K562 (cell line): ENCODE measurements around the gene CSTPP1. TPM values are rescaled to one million over a fixed set of nuclear protein-coding genes. Genes with fewer than 3 reads are reported as not detected.
"Not testable (repeated sequence)": the region's sequence is repeated elsewhere in the genome, so short reads cannot be mapped to it uniquely, and the experiment has no call there.

ENCODE experiments used
- ATAC-seq: fragments of 200-7000 bp; cut with Tn5 transposase; 3 replicates; pipeline ENCODE4 v1.9.1; 2020; ENCODE audit warnings: moderate library complexity
- BruUV-seq: library from RNA; stranded (reverse); fragments of 400-500 nt; replicated peaks from 2 replicates; lab custom pipeline; 2021; lab: Mats Ljungman, UMichigan
- CTCF ChIA-PET: fragments of 300-600 bp; formaldehyde crosslinking; extraction: SDS; loops from one replicate; lab custom pipeline; 2021; ENCODE audit warnings: low intra/inter-chr PET ratio; lab: Yijun Ruan, JAX
- POLR2A ChIA-PET: fragments of 300-600, 350-650 bp; sonication (Branson Sonifier 250); formaldehyde crosslinking; extraction: SDS; loops from one replicate; lab custom pipeline; 2021; ENCODE audit warnings: antibody characterized with exemption, inconsistent platforms; lab: Yijun Ruan, JAX
- DNase-seq, 4 experiments: peaks; one replicate each; pipeline versions ENCODE4 v3.0.0 to v3.0.0-alpha.2; 2011 to 2018; ENCODE audit warnings: low spot score in 3 of 4, mixed read lengths in 3 of 4; ENCODE audit errors: extremely low read depth in 1 of 4
- FAIRE-seq: peaks from 2 replicates; lab custom pipeline; 2011; peaks lifted over from hg19 to GRCh38; lab: Jason Lieb, UNC
- H2AFZ ChIP-seq: 2 replicates; pipeline ENCODE4 v1.6.0; 2011; ENCODE audit warnings: low read depth, low read length, control low read depth, inconsistent platforms
- H3K27ac ChIP-seq: fragments of 200-600 bp; 3 replicates; pipeline ENCODE4 v1.8.0; 2011; ENCODE audit warnings: low read depth, mild to moderate bottlenecking, control low read depth, inconsistent platforms, low read length, moderate library complexity, mixed read lengths; ENCODE audit errors: extremely low read depth
- H3K27me3 ChIP-seq, 2 experiments: fragments of 300-600 bp in 1 of 2; 2 replicates in 1 of 2; 3 replicates in 1 of 2; pipeline versions ENCODE4 v1.6.0 to v1.8.0; 2011; ENCODE audit warnings: inconsistent platforms in 2 of 2, low read length in 2 of 2, mild to moderate bottlenecking in 1 of 2, mixed read lengths in 1 of 2, moderate library complexity in 1 of 2; ENCODE audit not compliant: control insufficient read depth in 2 of 2, insufficient read depth in 2 of 2
- H3K36me3 ChIP-seq: fragments of 300-600 bp; 3 replicates; pipeline ENCODE4 v1.8.0; 2011; ENCODE audit warnings: mild to moderate bottlenecking, low read length, inconsistent platforms; ENCODE audit not compliant: control insufficient read depth, insufficient read depth
- H3K4me1 ChIP-seq, 2 experiments: fragments of 200-600 bp in 1 of 2; replicated peaks in 1 of 2; 2 replicates in 1 of 2; 3 replicates in 1 of 2; pipeline versions ENCODE4 v1.5.1 to v1.8.0; 2011; ENCODE audit warnings: inconsistent platforms in 2 of 2, low read length in 2 of 2, mild to moderate bottlenecking in 1 of 2, mixed read lengths in 1 of 2, moderate library complexity in 1 of 2; ENCODE audit not compliant: control insufficient read depth in 2 of 2, insufficient read depth in 2 of 2
- H3K4me2 ChIP-seq: 2 replicates; pipeline ENCODE4 v1.6.1; 2011; ENCODE audit warnings: low read length, control low read depth, inconsistent platforms, mixed read lengths; ENCODE audit not compliant: insufficient read depth
- H3K4me3 ChIP-seq: fragments of 200-600 bp; sonication (generic), shearing (Covaris generic); 2 replicates; pipeline ENCODE4 v1.5.1; 2016; ENCODE audit warnings: control low read depth, inconsistent platforms
- H3K79me2 ChIP-seq: fragments of 200-600 bp; 3 replicates; pipeline ENCODE4 v1.8.0; 2011; ENCODE audit warnings: low read length, inconsistent platforms; ENCODE audit not compliant: control insufficient read depth, insufficient read depth
- H3K9ac ChIP-seq, 2 experiments: 2 replicates each; pipeline versions ENCODE4 v1.6.0 to v1.6.1; 2011; ENCODE audit warnings: low read depth in 2 of 2, low read length in 2 of 2, control low read depth in 1 of 2, inconsistent platforms in 1 of 2, mild to moderate bottlenecking in 1 of 2, mixed read lengths in 1 of 2; ENCODE audit not compliant: insufficient read depth in 1 of 2
- H3K9me1 ChIP-seq: one replicate; pipeline ENCODE4 v1.6.0; 2011; ENCODE audit warnings: inconsistent platforms, mild to moderate bottlenecking, low read length, moderate library complexity; ENCODE audit not compliant: control insufficient read depth, insufficient read depth
- H3K9me3 ChIP-seq: replicated peaks from 2 replicates; pipeline ENCODE4 v1.5.1; 2011; ENCODE audit warnings: low read depth, low read length, inconsistent platforms; ENCODE audit not compliant: control insufficient read depth, insufficient read depth
- H4K20me1 ChIP-seq: replicated peaks from 2 replicates; pipeline ENCODE4 v1.6.1; 2011; ENCODE audit warnings: low read length, inconsistent platforms, mixed read lengths; ENCODE audit not compliant: control insufficient read depth, insufficient read depth
- ZFP36 ChIP-seq: fragments of 150-350 bp; IDR thresholded peaks from 2 replicates; pipeline ENCODE4 v1.6.1; 2018; ENCODE audit warnings: low read length, low read depth; ENCODE audit not compliant: partially characterized antibody
- WGBS: fragments of 100-300 bp; shearing (Covaris generic); methylation state at CpG from one replicate; pipeline ENCODE4 v1.1.6; 2016; ENCODE audit warnings: low coverage, mixed read lengths; ENCODE audit not compliant: insufficient coverage; ENCODE audit errors: missing lambda C conversion rate; 5-methylcytosine and 5-hydroxymethylcytosine counted together
- in situ Hi-C: fragments of 300-500 bp; cut with MboI; formaldehyde crosslinking; loops from 4 replicates; pipeline ENCODE4 v1.15.0; 2018; ENCODE audit warnings: inconsistent platforms, mixed read lengths
- intact Hi-C: fragments of 100-400 bp; cut with micrococcal nuclease; formaldehyde crosslinking; loops from 2 replicates; pipeline ENCODE4 v1.14.2; 2022
- polyA plus RNA-seq, 8 experiments: library from polyadenylated mRNA; depleted of rRNA in 4 of 8; stranded (reverse) in 5 of 8; unstranded in 3 of 8; fragments of >200 nt; fragmentation: Nextera tagmentation in 2 of 8; fragmentation: Illumina TruSeq in 1 of 8; extraction: Ambion mirVana in 2 of 8; extraction: Trizol in 1 of 8; gene quantifications; 2 replicates each; pipeline versions ENCODE4 v1.2.1 to v1.2.3, GENCODE V29; 2011 to 2014; ENCODE audit warnings: inconsistent platforms in 1 of 8, missing spikeins in 1 of 8
- total RNA-seq, 7 experiments: library from RNA; depleted of rRNA in 6 of 7; stranded (reverse); fragments of >200 nt in 6 of 7; fragmentation: Illumina TruSeq in 2 of 7; extraction: Trizol in 2 of 7; gene quantifications; 2 replicates each; pipeline versions ENCODE4 v1.2.1 to v1.2.3, GENCODE V29; 2011 to 2021; ENCODE audit warnings: low replicate concordance in 1 of 7

CSTPP1 gene
- total and polyA plus RNA-seq, 9 of the 15 experiments (the other 6 are each of a cell fraction or from before 2014, with no cell fraction given) = 6.5 to 17.8 (median 9.2) TPM

DNA sequence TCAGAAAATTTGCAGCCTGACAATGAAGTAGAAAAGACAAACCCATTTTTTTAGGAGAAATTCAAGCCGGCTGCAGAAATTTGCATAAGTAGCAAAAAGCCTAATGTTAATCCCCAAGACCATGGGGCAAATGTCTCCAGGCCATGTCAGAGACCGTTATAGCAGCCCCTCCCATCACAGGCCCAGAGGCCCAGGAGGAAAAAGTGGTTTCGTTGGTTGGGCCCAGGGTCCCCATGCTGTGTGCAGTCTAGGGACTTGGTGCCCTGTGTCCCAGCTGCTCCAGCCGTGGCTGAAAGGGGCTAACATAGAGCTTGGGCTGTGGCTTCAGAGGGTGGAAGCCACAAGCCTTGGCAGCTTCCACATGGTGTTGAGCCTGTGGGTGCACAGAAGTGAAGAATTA lies 8.6 kb upstream of the CSTPP1 start:
- H3K36me3 ChIP-seq = not testable (repeated sequence)

DNA sequence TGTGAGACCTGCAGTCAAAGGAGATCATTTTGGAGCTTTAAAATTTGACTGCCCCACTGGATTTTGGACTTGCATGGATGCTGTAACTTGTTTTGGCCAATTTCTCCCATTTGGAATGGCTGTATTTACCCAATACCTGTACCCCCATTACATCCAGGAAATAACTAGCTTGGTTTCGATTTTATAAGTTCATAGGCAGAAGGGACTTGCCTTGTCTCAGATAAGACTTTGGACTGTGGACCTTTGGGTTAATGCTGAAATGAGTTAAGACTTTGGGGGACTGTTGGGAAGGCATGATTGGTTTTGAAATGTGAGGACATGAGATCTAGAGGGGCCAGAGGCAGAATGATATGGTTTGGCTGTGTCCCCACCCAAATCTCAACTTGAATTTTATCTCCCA lies 7.9 kb upstream of the CSTPP1 start:
- FAIRE-seq, H3K9me1 ChIP-seq, CTCF ChIA-PET, BruUV-seq, H3K4me2 ChIP-seq, H3K9me3 ChIP-seq, in situ Hi-C loops, H3K9ac ChIP-seq, H3K27me3 ChIP-seq, H3K4me3 ChIP-seq, H3K36me3 ChIP-seq, H4K20me1 ChIP-seq, intact Hi-C loops, H3K27ac ChIP-seq, H3K4me1 ChIP-seq, H3K79me2 ChIP-seq, H2AFZ ChIP-seq, ATAC-seq, DNase-seq: not testable (repeated sequence)
- POLR2A ChIA-PET = interaction anchor here (0.5 kb wide), 1 partner anchor 74 kb away, joined by 3 read pairs; no protein-coding TSS in a partner anchor
- 5% methylated on average over 1 of the region's 1 CpG for WGBS

More for the DNA sequence above, 8.6 kb upstream of the CSTPP1 start:
- intact Hi-C loops, H3K9me3 ChIP-seq, H3K4me1 ChIP-seq, DNase-seq, H3K9ac ChIP-seq, H3K4me2 ChIP-seq, H3K9me1 ChIP-seq, H3K4me3 ChIP-seq, CTCF ChIA-PET, H3K79me2 ChIP-seq, POLR2A ChIA-PET, H3K27me3 ChIP-seq, H2AFZ ChIP-seq, ATAC-seq, in situ Hi-C loops, H4K20me1 ChIP-seq, H3K27ac ChIP-seq, BruUV-seq, FAIRE-seq: not testable (repeated sequence)
- WGBS = 30% methylated on average over 4 of the region's 4 CpGs
- peak; percentile 69 for TF ChIP-seq ZFP36
